Spleen (tissue), 7 donors: ENCODE results near the gene SLC35F6.

ENCODE experiments used
- CTCF ChIP-seq, 11 experiments: fragments of 200-600 bp in 7 of 11; fragments of 450-650 bp in 4 of 11; sonication (generic) in 4 of 11; IDR thresholded peaks in 8 of 11; conservative IDR thresholded peaks in 3 of 11; 1 replicate in 7 of 11; 2 replicates in 4 of 11; pipeline versions ENCODE4 v1.4.0 to v1.8.0; 2016 to 2021; ENCODE audit warnings: antibody characterized with exemption in 11 of 11, inconsistent platforms in 4 of 11, mild to moderate bottlenecking in 1 of 11
- POLR2A ChIP-seq, 3 donors: fragments of 450-650 bp; IDR thresholded peaks; one replicate each; pipeline ENCODE4 v1.5.1; 2017; ENCODE audit warnings: antibody characterized with exemption in 3 of 3, mild to moderate bottlenecking in 1 of 3
- POLR2AphosphoS5 ChIP-seq, 3 donors: sonication (generic); formaldehyde crosslinking; IDR thresholded peaks; one replicate each; pipeline ENCODE4 v1.5.1; 2017; ENCODE audit warnings: antibody characterized with exemption in 3 of 3
- donor health status: DM: no; HTN: no; CAD: no; lungs with moderate emphysema.
- donor health status: DM: no; HTN: no; CAD: no.
- donor health status: DM: no; HTN: no; CAD: no.

GRCh38 chr2:26769089-26769761, 5.1 kb downstream of the SLC35F6 start:
- TF ChIP-seq CTCF (IDR thresholded peaks at IDR 0.05 in 8 of 11, conservative IDR thresholded peaks at IDR 0.05 in 3 of 11) (no peak), POLR2A (IDR thresholded peaks at IDR 0.05) (no peak), POLR2AphosphoS5 (IDR thresholded peaks at IDR 0.05) (peak; percentile 76 to 87 (median 78))
